Activated CD8-positive, alpha-beta T cell treated with anti-CD3 and anti-CD28 coated beads for 36 hours (primary cell): ENCODE results near the gene GNL2. TPM values are rescaled to one million over a fixed set of nuclear protein-coding genes. Genes with fewer than 3 reads are reported as not detected.

Experiments used
- ATAC-seq: fragments of 200-7000 bp; cut with Tn5 transposase; one replicate; pipeline ENCODE4 v1.10.0; 2021; ENCODE audit warnings: mild to moderate bottlenecking, moderate library complexity
- CTCF ChIA-PET: fragments of 350-600 bp; sonication (Branson Sonifier 250); formaldehyde crosslinking; loops from one replicate; lab custom pipeline; 2021; ENCODE audit warnings: antibody characterized with exemption; lab: Charles Lee
- POLR2A ChIA-PET: fragments of 350-600 bp; sonication (Branson Sonifier 250); formaldehyde crosslinking; loops from one replicate; lab custom pipeline; 2021; ENCODE audit warnings: antibody characterized with exemption; lab: Charles Lee
- DNase-seq: peaks from one replicate; pipeline ENCODE4 v3.0.0-alpha.2; 2020
- H3K27ac Mint-ChIP-seq: one replicate; pipeline ENCODE4 v1.8.0; 2021; ENCODE audit warnings: mild to moderate bottlenecking, mixed read lengths
- H3K27me3 Mint-ChIP-seq: one replicate; pipeline ENCODE4 v1.8.0; 2021; ENCODE audit warnings: mixed read lengths
- H3K36me3 Mint-ChIP-seq: one replicate; pipeline ENCODE4 v1.8.0; 2021; ENCODE audit warnings: low read depth, mixed read lengths
- H3K4me1 Mint-ChIP-seq: one replicate; pipeline ENCODE4 v1.8.0; 2021; ENCODE audit warnings: low read depth, mixed read lengths
- H3K4me3 Mint-ChIP-seq: one replicate; pipeline ENCODE4 v1.8.0; 2021; ENCODE audit warnings: mild to moderate bottlenecking, moderate library complexity, mixed read lengths
- H3K9me3 Mint-ChIP-seq: one replicate; pipeline ENCODE4 v1.8.0; 2021; ENCODE audit warnings: mixed read lengths
- intact Hi-C: fragments of 100-400 bp; cut with micrococcal nuclease; formaldehyde crosslinking; loops from one replicate; pipeline ENCODE4 v1.10.0; 2022
- total RNA-seq, 2 experiments: library from RNA; stranded (reverse); gene quantifications; one replicate each; pipeline ENCODE4 v1.2.3, GENCODE V29; 2021
- TF ChIP-seq, protein P1 (sequence below): fragments of 200-600 bp; IDR thresholded peaks from one replicate; pipeline ENCODE4 v1.8.0; 2022; ENCODE audit warnings: antibody characterized with exemption, mild to moderate bottlenecking

GNL2 gene
- total RNA-seq, 2 experiments from 2014 or later: 76.4 to 77.8 TPM

DNA sequence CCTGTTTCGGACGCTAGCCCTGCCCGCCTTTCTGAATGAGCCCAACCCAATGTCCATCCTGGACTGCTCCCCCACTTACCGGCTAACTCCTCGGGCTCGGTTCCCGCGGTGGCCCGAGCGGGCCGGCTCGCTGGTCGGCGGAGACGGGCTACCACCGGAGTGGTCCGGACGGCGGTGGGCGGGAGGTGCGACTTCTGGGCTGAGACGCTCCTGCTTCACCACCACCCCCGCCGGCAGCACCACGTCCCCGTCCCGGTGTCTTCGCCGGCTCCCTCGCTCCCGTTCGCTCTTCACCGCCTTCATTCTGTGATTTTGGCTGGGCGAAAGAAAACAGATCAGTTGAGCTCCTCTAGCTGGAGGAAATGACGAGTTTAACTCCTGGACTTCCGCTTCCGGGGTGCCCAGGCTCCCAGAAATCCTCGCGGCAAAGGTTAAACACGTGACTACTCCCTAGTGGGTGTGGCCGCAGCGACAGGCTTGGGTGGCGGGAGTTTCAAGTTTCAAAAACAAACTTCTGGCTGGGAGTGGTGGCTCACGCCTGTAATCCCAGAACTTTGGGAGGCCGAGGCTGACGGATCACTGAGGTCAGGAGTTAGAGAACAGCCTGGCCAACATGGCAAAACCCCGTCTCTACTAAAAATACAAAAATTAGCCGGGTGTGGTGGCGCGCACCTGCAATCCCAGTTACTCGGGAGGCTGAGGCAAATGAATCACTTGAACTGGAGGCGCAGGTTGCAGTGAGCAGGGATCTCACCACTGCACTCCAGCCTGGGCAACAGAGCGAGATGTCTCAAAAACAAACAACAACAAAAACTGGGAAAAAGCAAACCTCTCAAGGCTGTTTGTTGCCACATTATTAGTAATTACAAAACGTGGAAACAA lies 41.6 kb downstream of the GNL2 start, which contains the start of gene SNIP1:
Gene SNIP1 (minus strand): TSS at position 367 of the 882 bp plus-strand sequence. CDS start 64 bp downstream, at position 303.
- POLR2A ChIA-PET: interaction anchor here (0.7 to 1.6 kb wide), 5 partner anchors 11 to 143 kb away, joined by 3 to 5 read pairs (median 3); no protein-coding TSS in a partner anchor
- peaks cover 2% of the 10 kb centered on the region for H3K9me3 Mint-ChIP-seq
- ATAC-seq (peak; percentile 92), DNase-seq (peak; percentile 94)
- peaks cover 42% of the 10 kb centered on the region for H3K4me1 Mint-ChIP-seq
- peak within 1 kb of the TSS; percentile 91 for H3K27ac Mint-ChIP-seq
- H3K36me3 Mint-ChIP-seq: peaks cover 20% of the 10 kb centered on the region
- CTCF ChIA-PET: interaction anchor here (1.0 to 2.0 kb wide), 4 partner anchors 66 to 135 kb away, joined by 3 to 17 read pairs (median 3); no protein-coding TSS in a partner anchor
- H3K27me3 Mint-ChIP-seq: peaks cover 2% of the 10 kb centered on the region
- intact Hi-C loops: loop anchor here (5.0 kb wide), 1 partner anchor 42 kb away; the partner anchor contains the start of gene MEAF6
- H3K4me3 Mint-ChIP-seq: peak within 1 kb of the TSS; percentile 85
- TF ChIP-seq, protein P1, sequence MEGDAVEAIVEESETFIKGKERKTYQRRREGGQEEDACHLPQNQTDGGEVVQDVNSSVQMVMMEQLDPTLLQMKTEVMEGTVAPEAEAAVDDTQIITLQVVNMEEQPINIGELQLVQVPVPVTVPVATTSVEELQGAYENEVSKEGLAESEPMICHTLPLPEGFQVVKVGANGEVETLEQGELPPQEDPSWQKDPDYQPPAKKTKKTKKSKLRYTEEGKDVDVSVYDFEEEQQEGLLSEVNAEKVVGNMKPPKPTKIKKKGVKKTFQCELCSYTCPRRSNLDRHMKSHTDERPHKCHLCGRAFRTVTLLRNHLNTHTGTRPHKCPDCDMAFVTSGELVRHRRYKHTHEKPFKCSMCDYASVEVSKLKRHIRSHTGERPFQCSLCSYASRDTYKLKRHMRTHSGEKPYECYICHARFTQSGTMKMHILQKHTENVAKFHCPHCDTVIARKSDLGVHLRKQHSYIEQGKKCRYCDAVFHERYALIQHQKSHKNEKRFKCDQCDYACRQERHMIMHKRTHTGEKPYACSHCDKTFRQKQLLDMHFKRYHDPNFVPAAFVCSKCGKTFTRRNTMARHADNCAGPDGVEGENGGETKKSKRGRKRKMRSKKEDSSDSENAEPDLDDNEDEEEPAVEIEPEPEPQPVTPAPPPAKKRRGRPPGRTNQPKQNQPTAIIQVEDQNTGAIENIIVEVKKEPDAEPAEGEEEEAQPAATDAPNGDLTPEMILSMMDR: no peak

DNA sequence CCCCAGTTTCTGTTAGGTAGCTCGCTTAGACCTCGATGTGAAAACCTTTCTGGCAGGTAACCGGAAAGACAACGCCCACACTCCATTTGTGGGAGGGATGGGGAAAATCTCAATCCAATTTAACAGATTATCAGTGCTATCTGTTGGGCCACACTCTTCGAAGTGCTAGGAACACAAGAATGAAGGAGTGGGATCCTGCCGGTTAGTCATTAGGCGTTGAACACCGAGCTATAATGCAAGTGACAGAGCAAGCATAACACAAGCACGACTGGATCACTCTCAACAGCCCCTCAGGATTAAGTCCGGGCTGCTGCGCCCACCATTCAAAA lies 42.2 kb downstream of the GNL2 start:
- ChIA-PET CTCF (interaction anchor here (1.0 to 2.0 kb wide), 4 partner anchors 66 to 136 kb away, joined by 3 to 17 read pairs (median 3); no protein-coding TSS in a partner anchor), POLR2A (interaction anchor here (0.7 to 1.6 kb wide), 8 partner anchors 13 to 143 kb away, joined by 3 to 5 read pairs (median 3); no protein-coding TSS in a partner anchor)
- H3K4me1 Mint-ChIP-seq: peaks cover 42% of the 10 kb centered on the region
- H3K36me3 Mint-ChIP-seq: peaks cover 23% of the 10 kb centered on the region
- TF ChIP-seq, protein P1: no peak
- H3K9me3 Mint-ChIP-seq: peaks cover 2% of the 10 kb centered on the region
- ATAC-seq (peak; percentile 25), DNase-seq (peak; percentile 20)
- peaks cover 2% of the 10 kb centered on the region for H3K27me3 Mint-ChIP-seq
- intact Hi-C loops: loop anchor here (5.0 kb wide), 1 partner anchor 41 kb away; the partner anchor contains the start of gene MEAF6
- H3K27ac Mint-ChIP-seq: peak overlapping the region; percentile 91
- H3K4me3 Mint-ChIP-seq: peak overlapping the region; percentile 85

DNA sequence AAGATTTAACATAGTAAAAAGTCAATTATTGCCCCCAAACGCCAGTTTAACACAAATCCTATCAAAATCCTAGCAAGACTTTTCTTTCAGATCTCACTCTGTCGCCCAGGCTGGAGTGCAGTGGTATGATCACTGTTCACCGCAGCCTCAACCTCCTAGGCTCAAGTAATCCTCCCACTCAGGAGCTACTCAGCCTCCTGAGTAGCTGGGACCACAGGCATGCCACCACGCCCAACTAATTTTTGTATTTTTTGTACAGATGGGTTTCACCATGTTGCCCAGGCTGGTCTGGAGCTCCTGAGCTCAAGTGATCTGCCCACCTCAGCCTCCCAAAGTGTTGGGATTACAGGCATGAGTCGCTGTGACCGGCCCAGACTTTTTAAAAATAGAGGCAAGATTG lies 46.4 kb downstream of the GNL2 start:
- intact Hi-C loops: no loop called here
- no peaks in the 10 kb centered on the region for H3K27me3 Mint-ChIP-seq
- H3K4me3 Mint-ChIP-seq: no peak overlapping the region
- H3K27ac Mint-ChIP-seq: peak overlapping the region; percentile 30
- POLR2A ChIA-PET: interaction anchor here (0.6 to 1.4 kb wide), 3 partner anchors 9 to 25 kb away, joined by 3 to 4 read pairs (median 3); no protein-coding TSS in a partner anchor
- H3K9me3 Mint-ChIP-seq: no peaks in the 10 kb centered on the region
- ATAC-seq (no peak), DNase-seq (no peak)
- CTCF ChIA-PET: interaction anchor here (1.1 to 1.9 kb wide), 4 partner anchors 11 to 95 kb away, joined by 3 to 4 read pairs (median 4); partner anchors contain the start of gene MEAF6
- H3K36me3 Mint-ChIP-seq: peaks cover 39% of the 10 kb centered on the region
- peaks cover 37% of the 10 kb centered on the region for H3K4me1 Mint-ChIP-seq
- TF ChIP-seq, protein P1: no peak

DNA sequence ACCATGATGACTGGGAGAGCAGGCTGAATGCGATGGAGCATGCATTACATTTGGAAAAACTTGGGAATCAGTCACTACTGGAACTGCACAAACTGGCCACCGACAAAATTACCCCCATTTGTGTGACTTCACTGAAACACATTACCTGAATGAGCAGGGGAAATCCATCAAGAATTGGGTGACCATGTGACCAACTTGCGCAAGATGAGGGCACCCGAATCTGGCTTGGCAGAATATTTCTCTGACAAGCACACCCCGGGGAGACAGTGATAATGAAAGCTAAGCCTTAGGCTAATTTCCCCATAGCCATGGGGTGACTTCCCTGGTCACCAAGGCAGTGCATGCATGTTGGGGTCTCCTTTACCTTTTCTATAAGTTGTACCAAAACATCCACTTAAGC lies 50.7 kb downstream of the GNL2 start:
- ChIA-PET POLR2A (no interaction called here), CTCF (no interaction called here)
- intact Hi-C loops: no loop called here
- Mint-ChIP-seq H3K4me3 (no peak overlapping the region), H3K27me3 (no peaks in the 10 kb centered on the region), H3K4me1 (peaks cover 8% of the 10 kb centered on the region), H3K9me3 (no peaks in the 10 kb centered on the region), H3K27ac (no peak overlapping the region), H3K36me3 (peaks cover 38% of the 10 kb centered on the region)
- DNase-seq (no peak), ATAC-seq (no peak)
- TF ChIP-seq, protein P1: no peak
